PC-3 (cell line): Measurements from ENCODE around the gene GAGE12E.
"Not testable (repeated sequence)": the region's sequence is repeated elsewhere in the genome, so short reads cannot be mapped to it uniquely, and the experiment has no call there.

ENCODE experiments used
- CTCF ChIP-seq: fragments of 300-600 bp; sonication (generic); conservative IDR thresholded peaks from 2 replicates; pipeline ENCODE4 v1.5.1; 2017; ENCODE audit warnings: antibody characterized with exemption, low read depth, mild to moderate bottlenecking, low read length
- EZH2 ChIP-seq: fragments of 300-600 bp; sonication (generic); IDR thresholded peaks from one replicate; pipeline ENCODE4 v1.6.1; 2017; ENCODE audit warnings: antibody characterized with exemption, mild to moderate bottlenecking, low read length; ENCODE audit not compliant: unreplicated experiment
- EZH2phosphoT487 ChIP-seq: fragments of 300-600 bp; sonication (generic); IDR thresholded peaks from 2 replicates; pipeline ENCODE4 v1.6.1; 2018; ENCODE audit warnings: mild to moderate bottlenecking, antibody characterized with exemption, low read length, borderline replicate concordance

GRCh38 chrX:49590488-49590887, 39.4 kb downstream of the GAGE12E start:
- TF ChIP-seq CTCF, EZH2, EZH2phosphoT487: not testable (repeated sequence)
